Body of pancreas (tissue), 4 donors: ENCODE measurements around the gene GTPBP2.

ENCODE experiments used
- CTCF ChIP-seq, 7 experiments: fragments of 450-650 bp in 4 of 7; fragments of 200-600 bp in 3 of 7; sonication (generic) in 3 of 7; IDR thresholded peaks; one replicate each; pipeline ENCODE4 v1.5.1; 2016 to 2019; ENCODE audit warnings: antibody characterized with exemption in 7 of 7
- POLR2A ChIP-seq, 3 donors: fragments of 450-650 bp; IDR thresholded peaks; one replicate each; pipeline ENCODE4 v1.6.1; 2016; ENCODE audit warnings: antibody characterized with exemption in 3 of 3, mild to moderate bottlenecking in 2 of 3

- no peak for TF ChIP-seq CTCF (IDR thresholded peaks at IDR 0.05)
- TF ChIP-seq POLR2A (IDR thresholded peaks at IDR 0.05), result no peak
Observed at GRCh38 chr6:43606019-43606418, 23.0 kb downstream of the GTPBP2 start.
